VCaP (cell line): Measurements from ENCODE around the gene SYNDIG1.

ENCODE experiments used
- H3K27ac ChIP-seq: fragments of 450-650 bp; 2 replicates; pipeline ENCODE4 v1.5.1; 2017
- CTCF ChIP-seq: fragments of 450-650 bp; conservative IDR thresholded peaks from 2 replicates; pipeline ENCODE4 v1.5.1; 2017; ENCODE audit warnings: mild to moderate bottlenecking, moderate library complexity

SYNDIG1 gene

GRCh38 chr20:24608926-24609667, 139.7 kb downstream of the SYNDIG1 start:
- TF ChIP-seq CTCF, result no peak
- H3K27ac ChIP-seq, result no peak overlapping the region

DNA sequence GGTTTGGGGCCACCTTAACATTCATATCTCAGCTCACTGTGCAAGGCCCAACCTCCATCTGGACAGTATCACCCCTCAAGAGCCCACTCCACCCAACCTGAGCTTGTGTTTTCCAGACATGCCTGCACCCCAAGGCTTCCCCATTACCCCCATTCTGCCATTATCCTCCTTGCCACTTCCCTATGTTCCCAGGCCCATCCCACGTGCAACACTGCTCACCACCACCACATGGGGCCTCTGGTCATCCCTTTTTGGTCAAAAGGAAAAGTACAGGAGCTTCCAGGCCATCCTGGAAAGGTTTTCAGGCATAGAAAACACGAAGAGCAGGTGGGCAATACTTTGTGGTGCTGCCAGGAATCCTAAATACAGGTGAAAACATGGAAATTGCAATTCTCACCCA, 140.3 kb downstream of the SYNDIG1 start:
- no peak for TF ChIP-seq CTCF
- H3K27ac ChIP-seq, result no peak overlapping the region

DNA sequence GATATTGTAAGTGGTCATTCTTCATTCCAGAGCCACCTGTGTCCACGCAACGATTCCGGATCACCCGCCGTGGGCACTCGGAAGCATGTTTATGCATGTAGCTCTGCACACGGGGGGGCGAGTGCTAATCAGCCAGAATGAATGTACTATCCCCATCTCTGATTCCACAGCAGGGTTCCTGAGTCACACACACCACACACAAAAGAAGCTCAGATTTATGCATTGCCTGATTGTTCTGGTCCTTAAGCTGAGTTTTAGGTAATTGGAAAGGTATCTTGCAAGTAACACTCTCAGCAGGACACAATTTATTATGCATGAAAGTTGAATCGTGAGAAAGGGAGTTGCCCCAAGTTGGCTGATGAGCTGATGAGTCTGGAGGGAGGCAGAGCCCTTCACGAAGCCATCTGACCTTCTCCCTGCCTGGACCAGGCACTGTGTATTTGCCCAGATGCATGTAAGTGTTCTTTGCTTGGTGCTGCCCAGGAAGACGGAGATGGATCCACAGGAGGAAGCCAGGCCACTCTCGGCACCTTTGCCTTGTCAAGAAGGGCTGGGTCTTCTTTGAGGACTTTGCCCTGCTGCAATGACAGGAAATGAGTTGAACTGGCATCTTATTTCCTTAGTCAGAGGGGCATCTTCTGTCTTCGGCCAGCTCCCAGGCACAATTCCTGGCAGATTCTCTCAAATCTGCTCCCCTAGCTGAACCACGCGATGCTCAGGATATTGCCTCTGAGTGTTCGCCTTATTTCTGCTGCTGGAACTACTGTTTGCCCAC, 141.1 kb downstream of the SYNDIG1 start:
- TF ChIP-seq CTCF, result no peak
- H3K27ac ChIP-seq, result no peak overlapping the region

GRCh38 chr20:24611360-24612140, 142.1 kb downstream of the SYNDIG1 start:
- no peak for TF ChIP-seq CTCF
- H3K27ac ChIP-seq, result no peak overlapping the region

GRCh38 chr20:24612799-24613775, 143.7 kb downstream of the SYNDIG1 start:
- no peak for TF ChIP-seq CTCF
- no peak overlapping the region for H3K27ac ChIP-seq

DNA sequence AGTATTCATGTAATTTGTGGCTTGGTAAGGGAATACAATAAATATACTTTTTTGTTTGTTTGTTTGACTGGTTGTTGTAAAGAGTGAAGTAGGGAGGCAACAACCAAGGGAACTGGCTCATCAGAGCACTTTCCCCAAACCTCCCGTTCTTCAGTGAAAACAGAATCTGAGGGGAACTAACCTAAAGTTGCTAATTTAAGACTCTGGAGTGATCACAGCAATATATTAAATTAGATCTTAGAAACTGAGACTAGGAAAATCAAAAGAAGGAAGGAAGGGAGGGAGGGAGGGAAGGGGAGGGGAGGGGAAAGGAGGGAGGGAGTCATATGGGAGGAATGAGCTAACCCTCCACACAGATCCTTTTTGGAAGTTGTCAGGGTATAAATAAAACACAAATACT, 144.9 kb downstream of the SYNDIG1 start:
- no peak for TF ChIP-seq CTCF

More for the DNA sequence above, 144.9 kb downstream of the SYNDIG1 start:
- no peak overlapping the region for H3K27ac ChIP-seq
